Caki2 (cell line): ENCODE results near the gene KMT5B. TPM values are rescaled to one million over a fixed set of nuclear protein-coding genes. Genes with fewer than 3 reads are reported as not detected.

Experiments
- DNase-seq: peaks from one replicate; pipeline ENCODE4 v3.0.0-alpha.2; 2015; ENCODE audit warnings: low read depth
- in situ Hi-C: cut with HindIII; loops from 2 replicates; pipeline ENCODE4 v1.10.0; 2016; ENCODE audit warnings: low sequenced_read_pairs, low pct_unique_long_range_greater_than_20kb, mixed read lengths
- total RNA-seq: library from RNA; depleted of rRNA; stranded (reverse); fragments of >200 nt; shearing (Covaris generic); gene quantifications from 2 replicates; pipeline ENCODE4 v1.2.3, GENCODE V29; 2014; ENCODE audit warnings: low replicate concordance

KMT5B gene
- total RNA-seq, 1 experiment from 2014 or later = 2.2 TPM

DNA sequence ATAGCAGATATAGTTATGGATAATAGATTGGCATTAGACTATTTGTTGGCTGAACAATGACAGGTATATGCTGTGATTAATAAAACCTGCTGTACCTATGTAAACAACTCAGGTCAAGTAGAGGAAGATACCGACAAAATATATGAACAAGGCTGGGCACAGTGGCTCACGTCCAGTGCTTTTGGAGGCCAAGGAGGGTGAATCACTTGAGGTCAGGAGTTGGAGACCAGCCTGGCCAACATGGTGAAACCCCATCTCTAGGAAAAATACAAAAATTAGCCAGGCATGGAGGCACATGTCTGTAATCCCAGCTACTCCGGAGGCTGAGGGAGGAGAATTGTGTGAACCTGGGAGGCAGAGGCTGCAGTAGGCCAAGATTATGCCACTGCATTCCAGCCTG is 77.9 kb downstream of the KMT5B start:
- in situ Hi-C loops = no loop called here
- DNase-seq = no peak

DNA sequence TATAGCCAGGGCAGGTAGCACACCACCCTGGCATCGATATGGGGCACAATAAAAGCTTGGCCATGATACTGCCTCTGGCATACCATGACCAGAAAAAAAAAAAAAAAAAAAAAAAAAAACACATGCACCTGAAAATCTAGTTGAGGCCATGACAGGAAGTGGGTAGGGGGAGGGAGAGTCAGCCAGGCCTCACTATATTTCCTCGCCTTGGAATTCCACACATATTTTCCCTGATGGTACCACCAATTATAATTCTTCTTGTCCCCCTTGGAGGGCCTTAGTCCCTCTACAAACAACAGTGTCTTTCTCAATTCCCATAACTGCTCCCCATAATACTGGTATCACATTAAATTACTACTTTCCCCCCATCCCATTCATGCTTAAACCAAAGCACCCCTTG is 79.3 kb downstream of the KMT5B start:
- in situ Hi-C loops = no loop called here
- no peak for DNase-seq

DNA sequence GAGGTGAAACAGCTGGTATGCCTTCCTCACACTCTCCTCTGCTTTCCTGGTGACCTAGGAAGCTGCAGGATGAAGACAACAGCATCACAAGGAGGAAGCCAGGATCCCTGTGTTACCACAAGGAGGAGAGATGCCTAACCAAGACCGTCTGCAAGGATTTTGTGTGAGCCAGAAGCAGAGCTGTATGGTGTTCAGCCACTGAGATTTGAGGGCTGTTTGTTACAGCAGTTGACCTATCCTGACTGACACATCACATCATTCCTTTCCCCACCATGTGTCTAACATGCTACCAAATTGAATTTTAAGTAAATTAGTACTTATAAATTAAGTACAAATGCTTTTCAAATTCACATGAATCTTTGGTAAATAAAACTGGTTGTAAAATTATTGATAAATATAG is 83.0 kb downstream of the KMT5B start:
- DNase-seq = no peak
- in situ Hi-C loops = no loop called here

DNA sequence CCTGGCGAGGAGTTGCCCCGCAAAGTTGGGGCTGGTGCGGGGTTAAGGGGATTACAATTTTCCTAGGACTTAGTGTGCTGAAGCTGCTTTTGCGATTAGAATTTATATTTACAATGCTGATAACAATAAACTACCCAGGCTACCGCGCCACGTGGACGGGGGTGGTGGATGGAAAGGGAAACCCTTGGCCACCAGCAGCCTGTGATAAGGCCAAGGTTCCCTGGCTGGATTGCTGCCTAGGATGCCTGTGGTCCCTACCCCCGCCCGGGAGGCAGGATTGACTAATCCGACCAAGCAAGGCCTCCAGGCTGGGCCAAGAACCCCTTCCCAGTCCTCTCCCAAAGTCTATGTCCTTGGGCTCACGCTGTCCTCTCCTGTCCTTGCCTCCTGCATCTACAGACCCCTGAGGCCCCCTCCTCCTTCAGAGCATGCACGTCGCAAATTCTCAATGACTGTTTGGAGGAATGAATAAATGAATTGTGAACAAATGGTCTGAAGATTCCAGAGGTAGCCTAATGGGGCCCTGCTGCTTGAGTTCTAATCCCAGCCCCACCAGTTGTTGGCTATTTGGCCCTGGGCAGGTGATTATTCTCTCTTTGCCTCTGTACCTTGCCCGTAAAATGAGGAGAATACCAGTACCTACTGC is 84.3 kb downstream of the KMT5B start:
- in situ Hi-C loops = no loop called here
- DNase-seq = no peak

DNA sequence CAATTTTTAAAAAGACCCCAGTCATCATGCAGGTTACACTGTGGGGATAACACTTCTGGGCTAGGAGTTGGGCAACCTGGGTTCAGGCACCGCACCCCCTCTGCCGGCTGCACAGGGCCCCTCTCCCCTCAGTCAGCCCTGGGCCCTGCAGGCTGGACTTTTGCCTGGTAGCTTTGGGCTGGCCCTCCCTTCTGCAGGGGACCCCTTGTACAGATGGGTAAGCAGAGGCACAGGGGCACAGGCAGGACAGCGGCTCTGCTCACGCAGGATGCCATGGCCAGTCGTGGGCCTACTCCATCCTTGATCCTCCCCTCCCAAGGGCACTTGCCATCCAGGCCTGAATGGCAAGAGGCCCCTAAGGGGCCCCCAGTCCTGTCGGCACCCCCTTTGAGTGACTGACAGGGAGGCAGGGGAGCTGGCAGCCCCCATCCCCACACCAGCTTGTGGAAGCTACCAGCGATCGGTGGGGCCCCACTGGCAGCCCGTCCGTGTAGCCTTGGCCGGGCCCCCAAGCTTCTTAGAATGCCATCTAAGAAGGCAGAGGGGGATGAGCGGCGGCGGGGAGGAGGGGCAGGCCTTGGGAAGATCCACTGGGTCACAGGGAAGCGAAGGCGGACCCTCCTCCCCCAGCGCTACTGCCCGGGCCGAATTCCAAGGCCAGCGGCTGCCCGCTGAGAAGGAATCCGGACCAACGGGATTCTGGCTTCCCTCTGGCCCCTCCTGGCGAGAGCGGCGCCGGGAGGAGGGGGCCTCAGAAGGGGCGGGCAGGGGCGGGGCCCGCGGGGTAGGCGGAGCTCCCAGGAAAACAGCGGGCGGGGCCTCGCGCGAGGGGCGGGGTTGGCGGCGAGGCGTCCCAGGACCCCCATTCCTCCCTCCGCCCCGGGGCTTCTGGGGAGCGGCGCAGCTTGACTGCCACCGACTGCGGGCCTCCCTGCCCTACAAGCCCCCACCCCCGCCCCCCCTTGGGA is 85.1 kb downstream of the KMT5B start:
- in situ Hi-C loops = no loop called here
- DNase-seq = no peak

GRCh38 chr11:68125164-68125563 is 87.9 kb downstream of the KMT5B start:
- DNase-seq = no peak
- in situ Hi-C loops = no loop called here

GRCh38 chr11:68122936-68123539 is 90.1 kb downstream of the KMT5B start:
- in situ Hi-C loops = no loop called here
- peak; percentile 74 for DNase-seq

- DNase-seq = peak; percentile 90
Observed at GRCh38 chr11:68121067-68121899, 91.8 kb downstream of the KMT5B start, which contains the start of gene CHKA. TSS of gene CHKA (minus strand) at chr11:68121388. CDS start at chr11:68121177, 211 bp downstream.

DNA sequence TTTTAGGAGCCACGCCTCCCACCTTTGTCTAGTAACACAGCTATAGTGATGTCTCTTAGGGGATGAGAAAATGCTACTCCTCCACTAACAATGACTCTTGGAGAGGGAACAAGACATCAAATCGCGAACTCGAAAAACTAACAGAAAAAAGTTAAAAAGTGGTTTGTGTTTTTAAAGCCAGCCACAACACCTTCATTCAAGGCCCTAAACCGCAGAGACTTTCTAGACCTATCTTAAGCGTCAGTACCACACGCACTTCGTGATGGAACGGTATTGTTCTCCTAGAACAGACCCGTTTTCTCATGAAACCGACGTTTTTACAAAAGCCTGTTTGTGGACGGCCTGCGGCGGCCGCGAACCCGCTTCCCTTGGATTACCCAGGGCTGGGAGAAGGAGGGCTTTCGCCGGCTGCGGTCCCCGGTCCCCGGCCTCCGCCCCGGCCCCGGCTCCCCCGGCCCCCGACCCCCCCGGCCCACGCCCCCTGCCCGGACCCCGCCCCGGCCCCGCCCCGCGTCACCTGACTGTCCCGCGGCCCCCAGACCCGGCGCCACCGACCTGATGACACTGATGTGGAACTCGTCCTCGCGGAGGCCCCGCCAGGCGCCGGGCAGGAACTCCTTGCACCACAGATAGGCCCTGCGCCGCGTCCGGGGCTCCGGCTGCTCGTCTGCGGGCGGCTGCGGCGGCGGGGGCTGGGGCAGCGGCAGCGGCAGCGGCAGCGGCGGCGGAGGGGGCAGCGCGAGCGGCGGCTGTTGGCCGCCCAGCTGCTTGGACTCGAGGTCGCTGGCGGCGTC is 92.6 kb downstream of the KMT5B start:
- DNase-seq = peak; percentile 21

More at GRCh38 chr11:68121067-68121899, 91.8 kb downstream of the KMT5B start, which contains the start of gene CHKA:
- in situ Hi-C loops = no loop called here

GRCh38 chr11:68118706-68119448 is 94.2 kb downstream of the KMT5B start:
- no peak for DNase-seq
- in situ Hi-C loops = no loop called here

More for the DNA sequence above, 92.6 kb downstream of the KMT5B start:
- in situ Hi-C loops = no loop called here

DNA sequence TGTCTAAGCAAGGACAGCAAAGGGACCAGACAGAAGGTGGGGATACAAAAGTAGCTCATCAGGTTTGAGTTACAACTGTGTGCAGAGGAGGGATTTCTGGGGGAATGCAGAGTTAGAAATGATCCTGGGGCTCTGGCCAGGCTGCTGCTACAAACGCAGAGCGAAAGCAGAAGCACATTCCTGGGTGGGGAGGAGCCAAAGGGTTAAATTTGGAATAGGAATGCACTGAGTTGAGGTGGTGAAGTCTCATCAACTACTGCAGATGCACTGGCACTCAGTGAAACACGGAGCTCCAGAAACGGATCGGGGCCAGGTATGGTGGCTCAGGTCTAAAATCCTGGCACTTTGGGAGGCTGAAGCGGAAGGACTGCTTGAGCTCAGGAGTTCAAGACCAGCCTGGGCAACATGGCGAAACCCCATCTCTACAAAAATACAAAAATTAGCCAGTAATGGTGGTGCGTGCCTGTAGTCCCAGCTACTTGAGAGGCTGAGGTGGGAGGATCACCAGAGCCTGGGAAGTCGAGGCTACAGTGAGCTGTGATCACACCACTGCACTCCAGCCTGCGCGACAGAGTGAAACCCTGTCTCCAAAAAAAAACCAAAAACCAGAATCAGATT is 95.1 kb downstream of the KMT5B start:
- DNase-seq = no peak
- in situ Hi-C loops = no loop called here

DNA sequence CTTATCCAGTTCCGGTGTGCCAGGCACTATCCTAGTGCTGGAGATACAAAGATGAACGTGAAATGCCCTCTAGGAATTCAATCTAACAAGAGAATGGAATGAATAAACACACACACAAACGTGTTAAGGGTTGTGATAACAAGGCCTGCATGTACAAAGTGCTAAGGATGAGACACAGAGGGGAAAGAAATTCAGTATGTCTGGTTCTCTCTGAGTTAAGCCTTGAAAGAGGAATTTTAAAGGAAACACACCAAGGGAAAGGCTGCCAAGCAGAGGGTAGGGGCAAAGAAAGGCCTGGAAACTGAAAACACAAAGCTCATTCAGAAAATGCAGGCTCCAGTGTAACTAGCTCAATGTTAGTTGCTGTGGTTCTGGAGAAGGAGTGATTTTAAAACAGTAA is 96.1 kb downstream of the KMT5B start:
- in situ Hi-C loops = no loop called here
- DNase-seq = no peak

- DNase-seq = no peak
- in situ Hi-C loops = no loop called here
Observed at GRCh38 chr11:68116126-68116525, 97.0 kb downstream of the KMT5B start.

DNA sequence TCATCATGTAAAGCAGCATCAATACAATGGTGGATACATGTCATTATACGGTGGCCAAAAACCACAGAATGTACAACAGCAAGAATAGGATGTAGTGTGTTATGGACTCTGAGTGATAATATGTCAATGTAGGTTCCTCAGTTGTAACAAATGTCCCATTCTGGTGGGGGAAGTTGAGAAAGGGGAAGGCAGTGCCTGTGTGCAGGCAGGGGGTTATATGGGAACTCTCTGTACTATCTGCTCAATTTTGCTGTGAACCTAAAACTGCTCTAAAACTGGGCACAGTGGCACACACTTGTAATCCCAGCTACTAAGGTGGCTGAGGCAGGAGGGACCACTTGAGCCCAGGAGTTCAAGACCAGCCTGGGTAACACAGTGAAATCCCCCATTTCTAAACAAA is 97.8 kb downstream of the KMT5B start:
- no peak for DNase-seq
- in situ Hi-C loops = no loop called here

DNA sequence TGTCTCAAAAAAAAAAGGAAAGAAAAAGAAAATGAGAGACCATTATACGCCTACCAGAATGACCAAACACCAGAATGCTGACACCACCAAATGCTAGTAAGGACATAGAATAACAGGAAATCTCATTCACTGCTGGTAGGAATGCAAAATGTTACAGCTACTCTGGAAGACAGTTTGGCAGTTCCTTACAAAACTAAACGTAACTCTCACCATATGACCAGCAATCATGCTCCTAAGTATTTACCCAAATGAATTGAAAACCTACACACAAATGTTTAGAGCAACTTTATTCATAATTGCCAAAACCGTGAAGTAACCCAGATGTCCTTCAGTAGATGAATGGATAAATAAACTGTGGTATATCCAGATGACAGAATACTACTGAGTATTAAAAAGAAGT is 99.1 kb downstream of the KMT5B start:
- no peak for DNase-seq
- in situ Hi-C loops = no loop called here

GRCh38 chr11:68107689-68108088 is 105.4 kb downstream of the KMT5B start:
- in situ Hi-C loops = no loop called here

More at GRCh38 chr11:68107689-68108088, 105.4 kb downstream of the KMT5B start:
- no peak for DNase-seq
